Caco-2 (cell line): Measurements from ENCODE around the gene FAM184A. TPM values are rescaled to one million over a fixed set of nuclear protein-coding genes. Genes with fewer than 3 reads are reported as not detected.

Source experiments
- BruUV-seq: library from RNA; stranded (reverse); fragments of 400-500 nt; replicated peaks from 2 replicates; lab custom pipeline; 2021; lab: Mats Ljungman, UMichigan
- CTCF ChIA-PET: fragments of 300-600 bp; sonication (Branson Sonifier 250); formaldehyde crosslinking; loops from one replicate; lab custom pipeline; 2022; ENCODE audit warnings: antibody characterized with exemption; lab: Charles Lee
- POLR2A ChIA-PET: fragments of 300-600 bp; sonication (Branson Sonifier 250); formaldehyde crosslinking; loops from one replicate; lab custom pipeline; 2022; ENCODE audit warnings: antibody characterized with exemption; lab: Charles Lee
- DNase-seq, 2 experiments: peaks; one replicate each; pipeline versions ENCODE4 v3.0.0 to v3.0.0-alpha.2; 2020 to 2022
- H3K27me3 ChIP-seq: replicated peaks from 2 replicates; pipeline ENCODE4 v1.6.0; 2011; ENCODE audit warnings: low read length; ENCODE audit not compliant: control insufficient read depth, insufficient read depth
- H3K36me3 ChIP-seq: 2 replicates; pipeline ENCODE4 v1.5.1; 2011; ENCODE audit warnings: low read length; ENCODE audit not compliant: control insufficient read depth, insufficient read depth
- H3K4me1 ChIP-seq: fragments of 250-450 bp; sonication (Bioruptor Pico); 2 replicates; pipeline ENCODE4 v1.5.1; 2020; ENCODE audit warnings: mild to moderate bottlenecking
- H3K4me3 ChIP-seq: 2 replicates; pipeline ENCODE4 v1.5.1; 2011; ENCODE audit warnings: low read depth, mild to moderate bottlenecking, control low read depth, low read length
- H3K9me3 ChIP-seq: fragments of 250-450 bp; sonication (Bioruptor Pico); 2 replicates; pipeline ENCODE4 v1.5.1; 2020; ENCODE audit warnings: mild to moderate bottlenecking, moderate library complexity
- H3K27ac Mint-ChIP-seq: one replicate; pipeline ENCODE4 v1.8.0; 2022; ENCODE audit warnings: mixed read lengths; ENCODE audit not compliant: unreplicated experiment
- H3K27me3 Mint-ChIP-seq: one replicate; pipeline ENCODE4 v1.8.0; 2022; ENCODE audit warnings: mixed read lengths; ENCODE audit not compliant: insufficient read depth, unreplicated experiment
- H3K36me3 Mint-ChIP-seq: one replicate; pipeline ENCODE4 v1.8.0; 2022; ENCODE audit warnings: mild to moderate bottlenecking, mixed read lengths; ENCODE audit not compliant: insufficient read depth, unreplicated experiment
- H3K4me1 Mint-ChIP-seq: one replicate; pipeline ENCODE4 v1.8.0; 2022; ENCODE audit warnings: low read depth, mixed read lengths; ENCODE audit not compliant: unreplicated experiment
- H3K4me3 Mint-ChIP-seq: one replicate; pipeline ENCODE4 v1.8.0; 2022; ENCODE audit warnings: mild to moderate bottlenecking, moderate library complexity, mixed read lengths; ENCODE audit not compliant: unreplicated experiment
- H3K9me3 Mint-ChIP-seq: one replicate; pipeline ENCODE4 v1.8.0; 2022; ENCODE audit warnings: mixed read lengths; ENCODE audit not compliant: unreplicated experiment
- intact Hi-C: fragments of 100-400 bp; cut with micrococcal nuclease; formaldehyde crosslinking; loops from one replicate; pipeline ENCODE4 v1.10.0; 2022; ENCODE audit not compliant: unreplicated experiment
- total RNA-seq: library from RNA; stranded (reverse); gene quantifications from 2 replicates; pipeline ENCODE4 v1.2.3, GENCODE V29; 2022
- TF ChIP-seq, protein P1 (sequence below), 2 experiments: fragments of 200-600 bp in 1 of 2; IDR thresholded peaks; 1 replicate in 1 of 2; 2 replicates in 1 of 2; pipeline versions ENCODE4 v1.5.1 to v1.8.0; 2011 to 2022; ENCODE audit warnings: antibody characterized with exemption in 1 of 2, control low read depth in 1 of 2, inconsistent platforms in 1 of 2, low read depth in 1 of 2, low read length in 1 of 2, mild to moderate bottlenecking in 1 of 2, moderate library complexity in 1 of 2; ENCODE audit not compliant: insufficient read depth in 1 of 2, severe bottlenecking in 1 of 2, unreplicated experiment in 1 of 2

FAM184A gene
- total RNA-seq, 1 experiment from 2014 or later, result 10.8 TPM

GRCh38 chr6:119126826-119127225, 48.4 kb upstream of the FAM184A start:
- Histone ChIP-seq H3K9me3 (no peaks in the 10 kb centered on the region), H3K36me3 (no peaks in the 10 kb centered on the region), H3K27me3 (no peaks in the 10 kb centered on the region), H3K4me3 (no peak overlapping the region), H3K4me1 (peaks cover 35% of the 10 kb centered on the region)
- CTCF ChIA-PET, result no interaction called here
- no peak overlapping the region for H3K4me3 Mint-ChIP-seq
- peaks cover 34% of the 10 kb centered on the region for H3K4me1 Mint-ChIP-seq
- H3K27me3 Mint-ChIP-seq, result no peaks in the 10 kb centered on the region
- no peak overlapping the region for H3K27ac Mint-ChIP-seq
- POLR2A ChIA-PET, result no interaction called here
- no TSS peak for BruUV-seq
- intact Hi-C loops, result loop anchor here (5.0 kb wide), 1 partner anchor 600 kb away; no protein-coding TSS in a partner anchor
- H3K9me3 Mint-ChIP-seq, result no peaks in the 10 kb centered on the region
- TF ChIP-seq, protein P1, sequence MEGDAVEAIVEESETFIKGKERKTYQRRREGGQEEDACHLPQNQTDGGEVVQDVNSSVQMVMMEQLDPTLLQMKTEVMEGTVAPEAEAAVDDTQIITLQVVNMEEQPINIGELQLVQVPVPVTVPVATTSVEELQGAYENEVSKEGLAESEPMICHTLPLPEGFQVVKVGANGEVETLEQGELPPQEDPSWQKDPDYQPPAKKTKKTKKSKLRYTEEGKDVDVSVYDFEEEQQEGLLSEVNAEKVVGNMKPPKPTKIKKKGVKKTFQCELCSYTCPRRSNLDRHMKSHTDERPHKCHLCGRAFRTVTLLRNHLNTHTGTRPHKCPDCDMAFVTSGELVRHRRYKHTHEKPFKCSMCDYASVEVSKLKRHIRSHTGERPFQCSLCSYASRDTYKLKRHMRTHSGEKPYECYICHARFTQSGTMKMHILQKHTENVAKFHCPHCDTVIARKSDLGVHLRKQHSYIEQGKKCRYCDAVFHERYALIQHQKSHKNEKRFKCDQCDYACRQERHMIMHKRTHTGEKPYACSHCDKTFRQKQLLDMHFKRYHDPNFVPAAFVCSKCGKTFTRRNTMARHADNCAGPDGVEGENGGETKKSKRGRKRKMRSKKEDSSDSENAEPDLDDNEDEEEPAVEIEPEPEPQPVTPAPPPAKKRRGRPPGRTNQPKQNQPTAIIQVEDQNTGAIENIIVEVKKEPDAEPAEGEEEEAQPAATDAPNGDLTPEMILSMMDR (IDR thresholded peaks at IDR 0.05; ENCODE audit: insufficient read depth in 1 of 2, low read depth in 1 of 2, low read length in 1 of 2, severe bottlenecking in 1 of 2, unreplicated experiment in 1 of 2), result no peak
- no peak for DNase-seq
- H3K36me3 Mint-ChIP-seq, result no peaks in the 10 kb centered on the region

DNA sequence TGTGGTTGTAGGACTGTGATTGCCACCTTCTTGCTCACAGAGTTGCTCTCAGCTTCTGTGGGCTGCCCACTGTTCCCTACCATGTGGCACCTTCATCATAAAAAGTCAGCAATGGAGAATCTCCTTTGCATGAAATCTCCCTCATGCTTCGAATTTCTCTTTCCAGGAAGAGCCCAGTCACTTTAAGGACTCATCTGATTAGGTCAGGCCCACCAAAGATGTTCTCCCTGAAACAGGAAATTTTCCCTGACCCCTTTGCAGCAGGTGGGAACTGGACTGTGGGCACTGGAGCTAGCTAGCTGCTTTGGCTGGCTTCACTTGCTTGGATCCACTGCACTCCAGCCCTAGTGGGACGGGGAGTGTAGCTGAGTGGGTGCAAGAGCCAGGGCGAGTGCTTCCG, 47.7 kb upstream of the FAM184A start:
- Histone ChIP-seq H3K27me3 (no peaks in the 10 kb centered on the region), H3K4me3 (no peak overlapping the region), H3K36me3 (no peaks in the 10 kb centered on the region), H3K9me3 (no peaks in the 10 kb centered on the region), H3K4me1 (peaks cover 35% of the 10 kb centered on the region)
- Mint-ChIP-seq H3K4me1 (peaks cover 34% of the 10 kb centered on the region), H3K9me3 (no peaks in the 10 kb centered on the region), H3K4me3 (no peak overlapping the region), H3K27ac (no peak overlapping the region), H3K36me3 (no peaks in the 10 kb centered on the region), H3K27me3 (no peaks in the 10 kb centered on the region)
- intact Hi-C loops, result loop anchor here (5.0 kb wide), 1 partner anchor 601 kb away; no protein-coding TSS in a partner anchor
- TF ChIP-seq, protein P1 (IDR thresholded peaks at IDR 0.05; ENCODE audit: insufficient read depth in 1 of 2, low read depth in 1 of 2, low read length in 1 of 2, severe bottlenecking in 1 of 2, unreplicated experiment in 1 of 2), result no peak
- no peak for DNase-seq
- BruUV-seq, result no TSS peak
- ChIA-PET POLR2A (no interaction called here), CTCF (no interaction called here)

DNA sequence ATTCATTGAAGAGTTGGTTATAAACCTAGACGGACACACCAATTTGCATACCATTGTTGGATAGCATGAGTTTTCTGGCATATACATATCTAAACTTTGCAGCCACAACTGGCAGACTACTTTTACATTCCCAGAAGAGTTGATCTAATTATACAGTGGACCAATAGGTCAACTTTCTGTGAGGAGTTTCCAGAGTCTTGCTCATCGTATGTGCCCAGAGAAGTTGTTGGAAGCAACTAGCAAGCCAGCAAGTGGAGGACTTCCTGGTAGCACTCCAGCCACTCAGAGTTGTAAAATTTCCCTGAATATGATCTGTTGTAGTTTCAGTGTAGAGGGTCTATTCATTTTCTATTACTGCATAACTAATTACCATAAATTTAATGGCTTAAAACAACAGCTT, 47.1 kb upstream of the FAM184A start:
- H3K36me3 Mint-ChIP-seq, result no peaks in the 10 kb centered on the region
- H3K27ac Mint-ChIP-seq, result no peak overlapping the region
- Histone ChIP-seq H3K4me3 (no peak overlapping the region), H3K4me1 (peaks cover 34% of the 10 kb centered on the region), H3K36me3 (no peaks in the 10 kb centered on the region), H3K27me3 (no peaks in the 10 kb centered on the region), H3K9me3 (no peaks in the 10 kb centered on the region)
- H3K4me3 Mint-ChIP-seq, result no peak overlapping the region
- BruUV-seq, result no TSS peak
- ChIA-PET CTCF (no interaction called here), POLR2A (no interaction called here)
- peaks cover 34% of the 10 kb centered on the region for H3K4me1 Mint-ChIP-seq
- TF ChIP-seq, protein P1 (IDR thresholded peaks at IDR 0.05; ENCODE audit: insufficient read depth in 1 of 2, low read depth in 1 of 2, low read length in 1 of 2, severe bottlenecking in 1 of 2, unreplicated experiment in 1 of 2), result no peak
- no peaks in the 10 kb centered on the region for H3K9me3 Mint-ChIP-seq
- intact Hi-C loops, result loop anchor here (5.0 kb wide), 1 partner anchor 602 kb away; no protein-coding TSS in a partner anchor
- H3K27me3 Mint-ChIP-seq, result no peaks in the 10 kb centered on the region
- no peak for DNase-seq
